Right forelimb (tissue), 1 donor: ENCODE data around the gene IL12RB1.
"Not testable (repeated sequence)": the region's sequence is repeated elsewhere in the genome, so short reads cannot be mapped to it uniquely, and the experiment has no call there.

Source experiments
- DNase-seq: peaks from one replicate; pipeline ENCODE4 v3.0.0-alpha.2; 2018

Gene IL12RB1

DNA sequence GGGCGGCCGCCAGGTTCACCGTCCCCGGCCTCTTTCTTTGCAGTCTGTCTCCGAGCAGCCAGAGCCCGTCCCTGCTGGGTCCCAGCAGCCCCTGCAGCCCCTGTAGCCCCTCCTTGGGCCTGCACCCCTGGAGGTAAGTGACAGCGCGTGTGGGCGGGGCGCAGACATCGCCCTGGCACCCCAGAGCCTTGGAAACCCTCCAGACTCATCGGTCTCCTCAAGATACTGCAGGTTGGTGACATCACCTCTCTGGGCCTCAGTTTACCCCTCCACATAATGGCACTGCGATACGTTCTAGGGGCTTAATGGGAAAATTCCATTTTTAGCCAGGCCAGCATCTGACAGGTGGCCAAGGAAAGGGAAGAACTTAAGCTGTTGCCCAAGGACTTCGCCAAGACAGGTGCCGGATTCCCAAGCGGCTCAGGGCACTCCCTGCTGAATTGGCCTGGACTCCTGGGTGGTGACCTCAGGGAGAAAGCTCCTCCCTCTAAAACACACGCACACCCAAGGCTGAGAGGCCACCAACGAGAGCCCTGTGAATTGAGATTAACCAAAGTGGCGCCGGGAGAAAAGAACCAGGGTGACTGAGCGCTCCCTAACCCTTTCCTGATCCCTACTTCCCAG is 24.0 kb upstream of the IL12RB1 start:
- no peak for DNase-seq

DNA sequence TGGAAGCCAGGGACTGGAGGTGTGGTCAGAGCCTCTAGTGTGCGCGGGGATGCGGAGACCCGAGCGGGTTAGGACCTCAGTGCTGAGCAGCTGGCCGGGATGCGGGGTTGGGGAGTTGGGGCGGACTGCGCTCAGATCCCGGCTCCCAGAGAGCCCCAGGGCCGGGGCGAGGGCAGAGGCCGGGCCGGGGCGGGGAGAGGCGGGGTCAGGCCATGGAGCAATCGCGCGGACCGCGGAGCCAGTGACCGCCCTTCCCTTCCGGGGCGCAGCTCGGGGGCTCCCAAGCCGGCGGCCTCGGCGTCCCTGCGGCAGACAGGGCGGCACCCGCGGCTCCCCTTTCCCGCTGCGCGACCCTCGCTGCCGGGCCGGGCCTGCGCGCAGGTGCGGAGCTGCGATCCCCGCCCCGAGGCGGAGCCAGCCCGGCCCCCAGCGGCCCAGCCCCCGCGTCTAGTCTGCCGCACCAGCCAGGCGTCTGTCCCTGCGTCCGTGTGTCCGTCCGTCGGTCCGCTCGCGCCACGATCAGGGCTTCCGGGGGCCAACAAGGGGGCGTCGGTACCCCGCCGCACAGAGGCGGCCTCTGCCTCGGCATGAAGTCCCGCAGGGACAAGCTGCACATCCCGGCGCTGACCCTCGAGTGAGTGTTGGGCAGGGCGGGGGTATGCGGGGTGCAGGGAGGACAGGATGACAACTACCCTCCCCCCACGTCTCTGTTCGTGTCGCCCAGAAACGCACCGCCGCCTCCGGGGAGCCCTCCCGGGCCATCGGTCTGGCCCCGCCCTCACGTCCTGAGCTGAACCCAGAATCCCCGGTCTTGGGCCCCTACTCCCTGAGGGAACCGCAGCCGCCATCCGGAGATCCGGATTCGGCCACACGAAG is 23.2 kb upstream of the IL12RB1 start:
- DNase-seq: no peak

DNA sequence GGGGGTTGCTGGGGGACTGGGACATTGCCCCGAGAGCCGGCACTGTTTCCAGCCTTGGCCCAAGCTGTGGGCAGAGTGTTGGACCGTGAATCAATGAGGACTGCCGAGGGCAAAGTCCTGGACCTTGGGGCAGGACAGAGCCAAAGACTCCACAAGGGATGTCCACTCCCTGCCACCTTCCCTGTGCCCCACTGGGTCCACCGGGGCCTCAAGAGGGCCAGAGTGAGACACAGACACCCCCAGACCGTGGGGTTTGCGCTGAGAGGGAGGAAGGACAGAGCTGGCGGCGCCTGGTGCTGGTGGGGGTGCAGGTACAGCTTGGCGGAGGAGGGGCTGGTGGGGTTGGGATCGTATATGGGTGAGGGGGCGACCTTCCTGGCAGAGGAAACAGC is 22.6 kb upstream of the IL12RB1 start:
- no peak for DNase-seq

DNA sequence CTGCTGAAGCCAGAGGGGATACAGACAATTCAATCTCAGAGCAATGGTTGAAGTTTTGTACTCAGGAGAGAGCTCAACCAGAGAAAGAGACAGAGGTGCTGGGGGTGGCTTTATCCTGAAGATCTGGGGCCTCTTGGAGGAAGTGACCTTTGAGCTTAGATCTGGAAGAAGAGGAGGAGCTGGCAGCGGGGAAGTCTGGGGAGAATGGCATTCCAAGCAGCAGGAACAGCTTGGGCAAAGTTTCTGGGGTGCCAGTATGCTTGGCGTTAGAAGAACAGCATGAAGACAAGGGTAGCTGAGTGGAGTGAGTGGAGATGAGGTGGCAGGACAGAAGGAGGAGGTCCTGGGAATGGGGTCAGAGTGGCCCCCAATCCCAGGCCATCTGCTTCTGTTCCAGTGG is 22.2 kb upstream of the IL12RB1 start:
- DNase-seq: no peak

DNA sequence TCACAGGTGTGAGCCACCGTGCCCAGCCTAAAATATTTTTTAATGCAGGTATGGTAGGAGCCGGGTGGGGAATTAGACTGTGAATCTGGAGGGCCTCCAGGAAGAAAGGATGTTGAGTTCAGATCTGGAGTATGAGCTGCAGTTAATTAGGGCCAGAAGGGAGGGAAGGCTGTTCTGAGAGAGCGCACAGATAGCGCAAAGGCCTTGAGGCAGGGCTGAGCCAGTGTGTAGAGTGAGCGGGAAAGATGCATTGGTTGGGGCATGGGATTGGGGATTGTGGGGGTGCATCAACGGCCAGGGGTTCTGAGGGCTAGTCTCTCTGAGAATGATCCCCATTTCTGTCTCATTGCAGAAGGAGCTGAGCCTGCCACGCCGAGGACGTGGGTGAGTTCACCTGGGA is 20.5 kb upstream of the IL12RB1 start:
- DNase-seq: no peak

DNA sequence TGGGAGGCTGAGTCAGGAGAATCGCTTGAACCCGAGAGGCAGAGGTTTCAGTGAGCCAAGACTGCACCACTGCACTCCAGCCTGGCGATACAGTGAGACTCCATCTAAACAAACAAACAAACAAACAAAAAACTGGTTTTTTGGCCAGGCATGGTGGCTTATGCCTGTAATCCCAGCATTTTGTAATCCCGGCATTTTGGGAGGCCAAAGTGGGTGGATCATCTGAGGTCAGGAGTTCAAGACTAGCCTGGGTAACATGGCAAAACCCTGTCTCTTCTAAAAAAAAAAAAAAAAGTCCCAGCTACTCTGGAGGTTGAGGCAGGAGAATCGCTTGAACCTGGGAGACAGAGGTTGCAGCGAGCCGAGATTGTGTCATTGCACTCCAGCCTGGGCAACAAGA is 18.5 kb upstream of the IL12RB1 start:
- DNase-seq: not testable (repeated sequence)

DNA sequence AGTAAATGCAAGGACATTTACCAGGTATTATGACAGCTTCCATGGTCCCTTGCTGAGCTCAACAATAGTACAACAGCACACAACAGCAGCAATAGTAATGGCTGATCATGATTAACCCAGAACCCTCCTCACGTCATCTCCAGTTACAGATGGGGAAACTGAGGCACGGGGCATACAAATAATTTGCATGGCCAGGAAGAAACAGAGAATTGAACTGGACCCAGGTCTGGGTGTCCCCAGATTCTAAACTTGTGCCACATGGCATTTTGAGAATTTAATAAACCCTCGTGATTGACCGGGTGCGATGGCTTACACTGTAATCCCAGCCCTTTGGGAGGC is 18.0 kb upstream of the IL12RB1 start:
- no peak for DNase-seq

DNA sequence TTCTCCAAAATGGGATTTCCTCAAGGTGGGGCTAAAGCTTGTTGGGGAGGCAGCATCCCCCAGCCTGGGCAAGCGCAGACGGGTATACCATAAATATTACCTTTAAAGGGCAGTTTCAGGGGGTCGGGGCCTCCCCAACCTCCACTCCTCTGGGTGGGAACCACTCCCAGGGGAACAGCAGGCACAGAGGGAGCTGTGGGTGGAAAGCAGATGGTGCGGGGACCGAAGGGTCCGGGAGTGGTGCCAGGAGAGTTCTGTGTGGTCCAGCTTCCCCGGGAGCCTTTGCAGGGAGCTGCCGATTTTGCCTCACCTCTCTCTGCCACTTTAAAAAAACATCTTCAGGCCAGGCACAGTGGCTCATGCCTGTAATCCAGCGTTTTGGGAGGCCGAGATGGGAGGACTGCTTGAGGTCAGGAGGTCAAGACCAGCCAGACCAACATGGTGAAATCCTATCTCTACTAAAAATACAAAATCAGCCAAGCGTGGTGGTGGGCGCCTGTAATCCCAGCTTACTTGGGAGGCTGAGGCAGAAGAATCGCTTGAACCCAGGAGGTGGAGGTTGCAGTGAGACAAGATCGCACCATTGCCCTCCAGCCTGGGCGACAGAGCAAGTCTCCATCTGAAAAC is 16.3 kb upstream of the IL12RB1 start:
- DNase-seq: no peak

DNA sequence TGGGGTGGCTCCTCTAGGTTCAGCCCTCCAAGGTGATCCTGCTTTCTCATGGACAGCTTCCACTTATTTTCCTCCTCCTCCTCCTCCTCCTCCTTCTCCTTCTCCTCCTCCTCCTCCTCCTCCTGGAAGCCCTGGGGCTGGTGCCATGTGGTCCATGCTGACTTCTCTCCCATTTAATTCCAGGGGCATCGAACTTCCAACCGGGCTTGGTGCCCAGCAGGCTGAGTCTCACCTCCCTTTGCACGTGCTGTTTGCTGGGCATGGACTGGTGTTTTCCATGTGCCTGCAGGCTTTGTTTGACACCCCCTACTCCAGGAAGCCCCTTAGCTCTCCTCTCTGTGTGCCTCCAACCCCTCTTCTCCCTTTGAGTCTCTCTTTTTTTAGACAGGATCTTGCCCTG is 14.5 kb upstream of the IL12RB1 start:
- DNase-seq: no peak

DNA sequence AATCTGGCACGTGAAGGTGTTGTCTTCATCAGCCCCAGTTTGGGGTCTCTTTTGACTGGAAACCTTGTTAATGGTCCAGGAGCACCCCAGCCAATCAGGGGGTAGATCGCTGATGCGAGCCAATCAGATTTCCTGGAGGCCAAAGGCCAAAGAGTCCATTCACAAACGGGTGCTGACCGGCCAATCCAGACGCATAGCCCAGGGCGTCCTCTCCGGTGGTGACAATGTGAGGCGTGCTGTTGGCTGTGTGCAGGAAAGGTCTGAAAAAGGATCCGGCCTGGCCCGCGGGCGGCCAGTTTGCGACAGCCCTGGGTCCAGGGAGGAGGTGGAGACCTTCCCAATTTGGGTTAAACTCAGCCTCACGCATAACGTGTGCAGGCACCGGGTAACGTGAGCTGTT is 14.0 kb upstream of the IL12RB1 start:
- no peak for DNase-seq

DNA sequence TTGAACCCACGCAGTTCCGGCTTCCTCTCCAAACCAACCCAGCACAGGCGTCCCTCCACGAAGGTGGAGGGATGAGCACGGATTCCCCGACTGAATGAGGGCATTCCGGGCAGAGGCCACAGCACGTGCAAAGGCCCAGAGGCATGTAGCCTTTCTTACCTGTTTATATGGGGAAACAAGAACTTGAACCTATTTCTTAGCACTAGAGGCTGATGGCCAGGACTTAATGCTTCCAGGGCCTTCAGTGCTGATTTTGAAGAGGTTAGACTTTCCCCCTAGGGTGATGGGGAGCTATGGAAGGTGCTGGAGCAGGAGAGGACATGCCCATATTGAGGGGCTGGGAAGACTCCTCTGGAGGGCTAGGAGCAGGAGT is 12.9 kb upstream of the IL12RB1 start:
- no peak for DNase-seq

DNA sequence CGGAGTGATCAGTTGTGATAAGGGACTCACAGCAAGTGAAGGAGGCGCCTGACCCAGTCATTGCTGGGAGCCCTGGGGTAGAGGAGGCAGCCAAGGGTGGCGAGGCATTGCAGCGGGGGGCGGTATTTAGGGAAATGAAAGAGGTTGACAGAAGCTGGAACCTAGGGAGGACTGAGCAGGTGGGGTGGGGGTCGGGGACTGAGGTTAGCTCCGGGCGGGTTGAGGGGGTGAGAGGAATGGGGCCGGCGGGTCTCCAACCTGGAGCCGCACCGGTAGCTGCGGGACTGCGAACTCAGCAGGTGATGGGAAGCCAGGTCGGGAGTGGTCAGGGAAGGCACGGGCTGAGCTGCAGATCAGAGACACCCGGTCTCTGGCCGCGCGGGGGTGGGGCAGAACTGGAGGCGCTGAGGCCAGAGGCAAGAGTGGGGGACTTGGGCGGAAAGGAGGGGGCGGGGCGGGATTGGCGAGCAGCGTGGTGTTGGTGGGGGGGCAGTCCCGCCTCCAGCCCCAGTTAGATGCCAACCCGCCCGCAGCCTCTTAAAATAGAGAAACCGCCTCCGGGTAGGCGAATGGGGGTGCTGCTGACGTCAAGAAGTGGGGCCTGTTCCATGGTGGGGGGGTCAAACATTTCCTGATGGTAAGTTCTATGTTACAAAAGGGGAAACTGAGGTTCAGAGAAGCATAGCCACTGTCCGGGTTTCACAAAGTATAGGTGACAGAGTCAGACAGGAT is 12.3 kb upstream of the IL12RB1 start:
- no peak for DNase-seq

DNA sequence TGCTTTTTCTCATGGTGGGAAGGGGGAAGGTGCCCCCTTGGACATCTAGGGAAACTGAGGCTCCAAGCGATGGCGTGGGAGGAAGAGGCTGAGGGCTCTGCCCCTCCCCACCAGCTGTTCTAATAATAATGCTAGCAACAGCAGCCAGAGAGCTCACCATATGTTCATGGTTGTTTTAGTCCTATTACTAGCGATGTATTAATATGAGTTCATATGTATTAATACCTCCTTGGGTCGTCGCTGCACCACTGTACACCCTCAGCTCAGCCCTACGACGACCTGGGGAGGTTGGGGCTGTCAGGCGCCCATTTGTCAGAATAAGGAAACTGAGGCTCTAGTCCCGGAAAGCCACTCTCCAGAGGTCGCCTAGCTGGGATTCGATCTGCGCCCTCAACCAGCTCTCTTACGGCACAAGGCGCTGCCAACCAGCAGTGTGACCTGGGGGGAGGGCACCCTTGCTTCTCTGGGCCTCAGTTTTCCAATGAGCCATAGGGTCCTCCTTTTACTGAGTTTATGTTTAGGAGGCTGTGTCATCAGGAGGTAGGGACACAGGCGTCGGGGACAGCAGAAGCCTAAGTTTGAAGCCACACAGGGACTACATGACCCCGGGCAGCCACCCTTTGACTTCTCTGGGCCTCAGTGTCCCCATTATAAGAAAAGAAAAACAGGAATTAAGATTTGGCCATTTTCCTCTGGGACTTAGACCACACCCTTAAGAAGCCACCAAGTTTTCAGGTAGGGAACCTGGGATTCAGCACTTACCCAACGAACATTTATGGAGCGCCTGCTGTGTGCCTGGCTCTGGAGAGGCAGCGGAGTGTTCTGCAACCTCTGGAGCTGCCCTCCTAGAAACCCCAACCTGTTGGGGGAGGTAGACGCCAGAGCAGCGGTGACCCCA is 11.5 kb upstream of the IL12RB1 start:
- DNase-seq: no peak

DNA sequence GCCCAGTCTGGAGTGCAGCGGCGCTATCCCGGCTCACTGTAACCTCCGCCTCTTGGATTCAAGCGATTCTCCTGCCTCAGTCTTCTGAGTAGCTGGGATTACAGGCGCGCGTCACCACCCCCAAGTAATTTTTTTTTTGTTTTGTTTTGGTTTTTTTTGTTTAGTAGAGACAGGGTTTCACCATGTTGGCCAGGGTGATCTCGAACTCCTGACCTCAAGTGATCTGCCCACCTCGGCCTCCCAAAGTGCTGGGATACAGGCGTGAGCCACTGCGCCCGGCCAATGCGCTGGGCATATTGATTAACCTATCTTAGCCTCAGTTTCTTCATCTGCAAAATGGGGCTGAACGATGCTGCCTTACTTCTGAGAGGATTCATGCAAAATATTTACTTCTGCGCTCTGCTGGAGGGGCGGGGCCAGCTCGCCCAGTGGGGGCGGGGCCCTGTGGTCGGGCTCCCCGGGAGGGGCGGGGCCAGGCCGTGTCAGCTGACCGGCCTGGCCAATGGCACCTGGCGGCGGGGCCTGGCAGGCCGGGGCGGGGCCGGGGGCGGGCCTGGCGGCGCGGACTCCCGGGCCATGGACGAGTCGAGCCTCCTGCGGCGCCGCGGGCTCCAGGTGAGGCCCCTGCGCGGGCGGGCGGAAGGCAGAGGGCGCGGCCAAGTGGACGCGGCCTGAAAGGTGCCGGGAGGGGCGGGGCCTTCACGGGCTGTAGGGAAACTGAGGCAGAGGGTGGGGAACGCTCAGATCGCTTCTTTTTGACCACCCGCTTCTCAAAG is 10.7 kb upstream of the IL12RB1 start, which contains the start of gene MAST3:
Gene MAST3, plus strand, starts transcription at position 562 of the 776 bp plus-strand sequence. Its CDS starts 15 bp downstream, at position 577.
- peak; percentile 67 for DNase-seq

DNA sequence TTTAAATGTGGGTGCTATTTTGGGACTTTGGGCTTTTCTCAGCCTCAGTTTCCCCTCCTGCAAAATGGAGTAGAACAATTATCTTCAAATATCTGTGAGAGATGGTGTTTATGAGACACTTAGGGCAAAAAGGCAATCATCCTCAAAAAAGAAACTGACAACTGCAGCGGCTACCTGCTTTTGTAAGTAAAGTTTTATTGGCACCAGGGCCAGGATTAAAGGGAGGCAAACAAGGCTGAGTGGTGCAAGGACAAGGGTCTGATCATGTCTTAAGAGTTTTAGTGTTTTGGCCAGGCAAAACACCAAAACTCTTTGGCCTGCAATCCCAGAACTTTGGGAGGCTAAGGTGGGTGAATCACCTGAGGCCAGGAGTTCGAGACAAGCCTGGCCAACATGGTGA is 9.5 kb upstream of the IL12RB1 start:
- DNase-seq: no peak

DNA sequence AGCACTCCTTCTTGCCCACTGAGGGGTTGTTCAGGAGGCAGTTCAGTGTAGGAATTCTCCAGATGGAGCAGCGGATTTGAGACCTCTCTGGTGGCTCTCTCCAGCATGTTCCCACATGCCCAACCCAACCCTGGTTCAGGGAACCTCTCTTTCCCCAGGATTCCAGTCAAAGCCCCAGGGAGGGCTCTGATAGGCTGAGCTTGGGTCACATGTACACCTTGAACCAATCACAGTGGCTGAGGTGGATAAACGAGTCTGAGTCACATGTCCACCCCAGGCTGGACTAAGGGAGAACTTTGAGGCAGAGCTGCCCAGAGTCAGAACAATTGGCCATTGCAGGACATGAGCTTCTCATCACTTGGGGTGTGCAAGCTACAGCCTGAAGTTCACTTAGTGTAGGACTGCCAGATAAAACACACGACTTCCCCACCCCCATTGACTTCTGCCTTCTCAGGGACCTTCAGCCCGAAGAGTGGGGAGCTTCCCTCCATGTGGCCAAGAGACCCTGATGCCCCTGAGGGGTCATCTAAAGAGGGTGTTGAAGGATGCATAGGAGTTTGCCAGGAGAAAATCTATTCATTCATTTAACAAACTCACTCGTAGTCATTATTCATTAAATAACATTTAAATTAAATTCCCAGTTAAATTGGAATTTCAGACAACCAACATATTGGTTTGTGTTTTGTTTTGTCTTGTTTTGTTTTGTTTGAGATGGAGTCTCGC is 6.9 kb upstream of the IL12RB1 start:
- no peak for DNase-seq

DNA sequence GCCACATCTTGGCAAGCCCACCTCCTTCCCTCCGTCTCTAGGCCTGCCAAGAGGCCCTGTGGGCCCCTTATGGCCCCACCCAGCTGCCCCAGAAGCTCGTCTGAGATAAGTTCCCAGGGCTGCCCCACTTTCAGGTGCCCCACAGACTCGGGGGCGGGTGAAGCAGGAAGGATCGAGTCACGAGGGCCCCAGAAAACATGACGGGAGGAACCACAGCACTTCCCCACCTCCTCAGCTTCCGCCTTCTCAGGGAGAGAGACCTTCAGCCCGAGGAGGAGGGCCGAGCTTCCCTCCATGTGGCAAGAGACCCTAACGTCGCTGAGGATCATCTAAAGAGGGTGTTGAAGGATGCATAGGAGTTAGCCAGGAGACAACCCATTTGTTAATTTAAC is 4.5 kb upstream of the IL12RB1 start:
- no peak for DNase-seq

DNA sequence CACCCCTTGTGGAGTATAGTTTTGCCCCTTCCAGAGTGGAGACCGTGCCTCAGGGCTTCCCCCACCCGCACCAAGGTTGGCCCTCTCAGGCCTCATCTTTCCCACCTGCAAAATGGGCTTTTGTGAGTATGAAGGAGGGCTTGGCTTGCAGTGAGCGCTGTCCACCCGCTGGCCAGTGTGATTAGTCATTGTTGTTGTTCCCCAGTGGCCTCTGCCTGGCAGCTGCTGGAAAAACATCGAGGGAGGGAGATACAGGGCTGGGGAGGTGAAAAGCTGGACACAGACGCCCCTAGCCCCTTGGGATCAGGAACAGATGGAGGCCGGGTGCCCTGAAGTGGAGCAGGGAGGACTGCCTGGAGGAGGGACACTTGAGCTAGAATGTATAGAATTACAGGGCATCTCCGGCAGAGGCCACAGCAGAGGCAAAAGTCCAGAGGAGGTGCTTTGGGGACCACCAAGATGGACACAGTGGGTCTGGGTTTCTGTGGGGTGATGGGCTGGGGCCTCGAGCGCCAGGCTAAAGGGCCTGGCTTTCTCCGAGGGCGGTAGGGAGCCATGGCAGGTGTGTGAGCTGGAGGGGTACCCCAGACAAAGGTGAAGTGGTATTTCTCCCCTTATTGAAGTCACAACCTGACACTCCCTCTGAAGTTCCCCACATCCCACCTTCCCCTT is 3.9 kb upstream of the IL12RB1 start:
- DNase-seq: no peak

DNA sequence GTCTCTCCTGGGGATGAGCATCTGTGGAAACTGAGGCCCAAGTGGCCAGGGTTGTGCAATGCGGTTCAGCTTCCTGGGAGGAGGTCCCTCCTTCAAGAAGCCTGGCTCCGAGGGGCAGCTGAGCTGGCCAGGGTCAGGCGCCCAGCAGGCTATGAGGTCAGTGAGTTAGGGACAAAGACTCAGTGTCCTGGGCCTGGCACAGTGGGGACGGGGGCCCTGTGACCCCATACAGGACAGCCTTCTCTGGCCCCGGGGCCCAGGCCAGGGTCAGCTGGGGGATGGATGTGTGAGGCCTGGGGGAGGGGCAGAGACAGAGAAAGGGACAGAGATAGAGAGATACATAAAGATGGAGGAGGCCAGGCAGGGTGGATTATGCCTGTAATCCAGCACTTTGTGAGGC is 3.0 kb upstream of the IL12RB1 start:
- no peak for DNase-seq

DNA sequence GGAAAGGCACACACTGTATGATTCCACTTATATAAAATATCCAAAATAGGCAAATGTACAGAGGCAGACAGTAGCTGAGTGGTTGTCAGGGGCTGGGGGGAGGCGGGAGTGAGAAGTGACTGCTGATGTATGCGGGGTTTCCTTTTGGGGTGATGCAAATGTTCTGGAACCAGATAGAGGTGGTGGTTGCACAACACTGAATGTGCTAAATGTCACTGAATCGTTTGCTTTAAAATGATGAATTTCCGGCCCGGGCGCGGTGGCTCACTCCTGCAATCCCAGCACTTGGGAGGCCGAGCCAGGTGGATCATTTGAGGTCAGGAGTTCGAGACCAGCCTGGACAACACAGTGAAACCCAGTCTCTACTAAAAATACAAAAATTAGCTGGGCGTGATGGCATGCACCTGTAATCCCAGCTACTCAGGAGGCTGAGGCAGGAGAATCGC is 2.4 kb upstream of the IL12RB1 start:
- not testable (repeated sequence) for DNase-seq
